ENCODE results near the gene RMDN3.

RMDN3 gene

GRCh38 chr15:40697916-40698315 is 57.1 kb downstream of the RMDN3 start:
- DNase-seq (ENCODE audit: low read depth in 1 of 2, low spot score in 1 of 2), result no peak
- H3K27ac ChIP-seq (replicated peaks), result no peak overlapping the region
- no peak for TF ChIP-seq REST (IDR thresholded peaks at IDR 0.05; ENCODE audit: insufficient replicate concordance, low read depth)
- no peak for TF ChIP-seq CTCF (IDR thresholded peaks at IDR 0.05; ENCODE audit: insufficient read depth, low read length)
- no peak for TF ChIP-seq GABPA (IDR thresholded peaks at IDR 0.05; ENCODE audit: low read depth)
- TF ChIP-seq POLR2AphosphoS5 (IDR thresholded peaks at IDR 0.05; ENCODE audit: low read depth), result no peak
- TF ChIP-seq SPI1 (IDR thresholded peaks at IDR 0.05; ENCODE audit: borderline replicate concordance, low read depth), result no peak
- H3K4me3 ChIP-seq (replicated peaks; ENCODE audit: insufficient read depth, low read length), result no peak overlapping the region
- H3K27me3 ChIP-seq (ENCODE audit: insufficient read depth, poor library complexity, severe bottlenecking), result no peaks in the 10 kb centered on the region

GRCh38 chr15:40696228-40696627 is 58.8 kb downstream of the RMDN3 start:
- TF ChIP-seq CTCF (IDR thresholded peaks at IDR 0.05; ENCODE audit: insufficient read depth, low read length) (no peak), REST (IDR thresholded peaks at IDR 0.05; ENCODE audit: insufficient replicate concordance, low read depth) (no peak), GABPA (IDR thresholded peaks at IDR 0.05; ENCODE audit: low read depth) (no peak), SPI1 (IDR thresholded peaks at IDR 0.05; ENCODE audit: borderline replicate concordance, low read depth) (no peak), POLR2AphosphoS5 (IDR thresholded peaks at IDR 0.05; ENCODE audit: low read depth) (no peak)
- Histone ChIP-seq H3K27ac (replicated peaks) (peak overlapping the region; percentile 93), H3K27me3 (ENCODE audit: insufficient read depth, poor library complexity, severe bottlenecking) (no peaks in the 10 kb centered on the region), H3K4me3 (replicated peaks; ENCODE audit: insufficient read depth, low read length) (peak overlapping the region; percentile 96)
- DNase-seq (ENCODE audit: low read depth in 1 of 2, low spot score in 1 of 2), result peak in 1 of 2 experiments; percentile 3

- TF ChIP-seq CTCF (IDR thresholded peaks at IDR 0.05; ENCODE audit: insufficient read depth, low read length), result no peak
- TF ChIP-seq GABPA (IDR thresholded peaks at IDR 0.05; ENCODE audit: low read depth), result no peak
- TF ChIP-seq SPI1 (IDR thresholded peaks at IDR 0.05; ENCODE audit: borderline replicate concordance, low read depth), result no peak
- TF ChIP-seq REST (IDR thresholded peaks at IDR 0.05; ENCODE audit: insufficient replicate concordance, low read depth), result no peak
- TF ChIP-seq POLR2AphosphoS5 (IDR thresholded peaks at IDR 0.05; ENCODE audit: low read depth), result no peak
- DNase-seq (ENCODE audit: low read depth in 1 of 2, low spot score in 1 of 2), result no peak
- peak overlapping the region; percentile 93 for H3K27ac ChIP-seq (replicated peaks)
- peak overlapping the region; percentile 96 for H3K4me3 ChIP-seq (replicated peaks; ENCODE audit: insufficient read depth, low read length)
- H3K27me3 ChIP-seq (ENCODE audit: insufficient read depth, poor library complexity, severe bottlenecking), result no peaks in the 10 kb centered on the region
Observed at GRCh38 chr15:40695469-40695890, 59.6 kb downstream of the RMDN3 start.
